Medulla oblongata (tissue), 1 donor: ENCODE measurements around the gene SLC15A4.

Experiments used
- DNase-seq: peaks from one replicate; pipeline ENCODE4 v3.0.0-alpha.2; 2015; ENCODE audit errors: extremely low spot score

SLC15A4 gene

DNA sequence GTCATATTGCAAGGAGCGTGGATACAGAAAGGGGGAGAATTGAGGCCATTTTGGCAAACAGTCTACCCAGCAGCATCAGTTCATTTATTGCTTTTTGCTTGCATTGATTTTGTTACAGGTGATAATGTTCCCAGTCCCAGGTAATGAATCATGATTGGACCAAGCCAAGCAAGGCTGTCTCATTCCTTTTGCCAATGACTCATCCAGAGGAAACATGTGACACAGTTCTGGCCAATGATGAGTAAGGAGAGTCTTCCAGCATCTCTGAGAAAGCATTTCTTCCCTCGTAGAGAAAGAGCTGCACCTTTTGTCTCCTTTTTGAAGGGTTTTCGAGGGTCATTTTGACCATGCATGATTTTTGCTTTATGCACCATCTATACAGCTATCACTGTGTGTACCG lies 68.2 kb downstream of the SLC15A4 start:
- DNase-seq, result no peak

DNA sequence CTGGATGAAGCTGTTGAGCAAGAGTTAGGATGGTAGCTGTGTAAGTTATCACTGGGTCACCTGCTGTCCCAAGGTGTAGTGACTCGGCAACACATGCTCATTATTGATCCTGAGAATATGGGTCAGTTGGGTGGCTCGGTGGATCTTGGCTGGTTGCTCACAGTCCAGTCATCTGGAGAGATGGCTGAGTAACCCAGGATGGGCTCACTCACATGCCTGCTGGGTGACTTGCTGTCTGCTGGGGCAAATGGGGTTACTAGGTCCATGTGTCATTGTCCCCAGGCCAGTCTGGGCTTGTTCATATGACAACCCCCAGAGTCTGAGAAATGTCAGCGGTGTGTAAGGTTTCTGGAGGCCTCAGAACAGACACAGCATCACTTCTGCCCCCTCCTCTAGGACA lies 69.5 kb downstream of the SLC15A4 start:
- no peak for DNase-seq

DNA sequence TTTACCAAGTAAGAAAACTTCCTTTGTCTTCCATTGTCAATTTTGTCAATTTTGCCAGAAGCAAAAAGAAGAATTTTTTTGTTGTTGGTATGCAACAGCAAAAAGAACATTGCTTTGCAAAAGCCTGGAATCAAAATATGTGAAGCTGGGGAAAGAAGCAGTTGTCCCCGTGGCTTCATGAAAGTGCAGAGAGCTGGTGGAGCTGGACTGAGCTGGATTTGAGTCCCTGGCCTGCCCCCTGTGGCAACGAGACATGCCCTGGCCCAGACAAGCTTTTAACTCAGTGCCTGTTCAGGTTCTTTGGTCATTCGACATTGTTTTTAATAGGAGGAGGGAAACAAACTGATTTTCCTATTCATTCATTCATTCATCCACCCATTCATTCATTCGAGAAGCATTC lies 70.3 kb downstream of the SLC15A4 start:
- no peak for DNase-seq

DNA sequence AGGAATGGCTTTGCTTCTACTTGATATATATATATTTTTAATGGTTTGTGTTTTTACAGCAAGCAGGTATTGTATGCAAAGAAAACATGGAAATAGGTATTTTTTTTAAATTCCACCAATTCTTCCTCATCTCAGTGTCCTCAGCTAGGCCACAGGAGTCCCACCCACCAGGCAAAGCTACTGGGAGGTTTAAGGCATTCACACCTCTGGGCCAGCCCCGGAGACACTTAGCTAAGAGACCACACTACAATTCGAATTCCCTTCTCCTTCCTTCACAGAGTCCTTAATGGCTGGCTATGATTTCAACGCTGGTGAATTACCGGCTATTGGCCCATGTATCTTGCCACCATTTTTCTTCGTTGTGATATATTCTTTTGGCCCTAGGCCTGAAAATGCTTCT lies 71.4 kb downstream of the SLC15A4 start:
- no peak for DNase-seq

DNA sequence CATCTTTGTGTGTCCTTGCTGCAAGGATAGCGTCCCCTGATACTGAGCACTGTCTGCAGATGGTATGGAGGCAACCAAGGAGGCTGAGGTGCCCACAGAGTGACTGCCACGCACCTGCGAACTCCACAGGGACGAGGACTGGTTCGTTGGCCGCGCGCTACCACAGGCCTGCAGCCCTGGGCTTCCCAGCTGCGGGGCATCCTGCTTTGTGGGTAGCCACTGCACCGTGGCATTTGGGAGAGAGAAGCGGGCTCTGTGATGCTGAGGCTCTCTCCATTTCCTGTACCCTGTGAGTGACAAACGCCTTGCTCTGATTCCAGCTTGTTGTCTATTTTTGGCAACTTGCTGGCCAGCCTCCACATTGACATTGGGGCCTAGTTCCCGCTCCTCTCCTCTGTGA lies 76.3 kb downstream of the SLC15A4 start:
- DNase-seq, result no peak

DNA sequence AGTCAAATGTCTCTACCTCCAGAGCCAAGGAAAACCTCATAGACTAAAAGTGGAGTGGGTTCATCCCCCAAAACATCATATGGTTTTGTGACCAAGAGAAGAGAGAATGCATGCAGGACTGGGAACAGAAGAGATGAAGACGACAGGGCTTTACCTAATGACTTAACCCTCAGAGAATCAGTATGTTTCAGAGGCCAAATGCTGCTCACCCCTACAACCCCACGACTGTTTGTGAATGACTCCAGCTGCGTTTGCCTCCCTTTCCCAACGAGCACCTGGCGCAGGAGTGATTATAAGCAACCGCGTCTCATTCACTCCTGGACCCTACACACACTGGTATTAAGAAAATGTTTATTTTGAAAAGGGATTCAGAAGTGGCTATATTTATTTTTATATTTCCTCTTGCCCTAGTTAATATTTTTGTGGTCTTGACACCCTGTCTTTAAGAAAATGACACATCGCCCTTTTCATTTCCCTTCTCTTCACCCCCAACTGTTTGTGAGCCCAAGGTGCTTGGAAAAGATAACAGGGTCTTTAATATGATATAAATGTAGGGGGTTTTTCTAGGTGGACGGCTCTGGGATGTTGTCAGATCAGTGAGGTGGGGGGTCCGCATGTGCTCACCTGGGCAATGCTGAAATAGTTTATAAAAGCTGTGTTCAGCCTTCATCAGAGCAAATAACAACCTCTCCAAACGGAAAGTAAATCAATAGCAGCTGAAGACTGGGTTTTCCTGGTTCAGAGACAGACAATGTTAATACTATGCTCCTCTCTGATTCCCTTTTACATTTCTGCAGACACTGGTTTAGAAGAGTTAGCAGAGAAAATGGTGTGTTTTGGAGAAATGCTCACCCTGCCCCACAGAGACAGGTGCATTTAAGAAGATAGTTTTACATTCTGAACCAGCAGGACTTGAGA lies 77.7 kb downstream of the SLC15A4 start:
- DNase-seq, result no peak

DNA sequence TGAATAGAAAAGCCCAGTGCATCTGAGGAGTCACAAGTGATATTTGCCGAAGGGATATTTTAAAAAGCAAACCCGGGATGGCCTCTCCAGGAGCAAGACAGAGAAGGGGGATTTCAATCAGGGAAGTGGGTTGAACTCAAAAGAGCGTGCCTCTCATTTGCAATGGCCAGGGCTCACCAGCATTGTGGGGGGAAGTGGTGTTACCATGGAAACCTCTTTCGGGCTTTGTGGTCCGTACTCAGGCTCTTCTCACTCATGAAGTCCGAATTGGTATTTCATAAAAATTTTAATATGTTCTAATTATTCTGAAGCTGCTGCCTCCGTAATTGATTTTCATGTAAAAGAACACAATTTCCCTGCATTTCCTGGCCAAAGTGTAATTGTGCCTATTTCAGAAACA lies 79.8 kb downstream of the SLC15A4 start:
- no peak for DNase-seq
